HL-60 (cell line): ENCODE data around the gene ABHD10.

Experiments
- DNase-seq, 2 experiments: peaks; one replicate each; pipeline ENCODE4 v3.0.0-alpha.2; 2010 to 2020; ENCODE audit warnings: low read depth in 1 of 2, low spot score in 1 of 2
- H3K27ac ChIP-seq: fragments of 250-450 bp; sonication (Bioruptor Pico); replicated peaks from 2 replicates; pipeline ENCODE4 v1.5.1; 2020; ENCODE audit warnings: mild to moderate bottlenecking, moderate library complexity
- H3K27me3 ChIP-seq: fragments of 250-450 bp; sonication (Bioruptor Pico); 2 replicates; pipeline ENCODE4 v1.5.1; 2021; ENCODE audit warnings: mild to moderate bottlenecking, moderate library complexity; ENCODE audit not compliant: insufficient read depth, poor library complexity, severe bottlenecking
- H3K4me3 ChIP-seq: replicated peaks from 2 replicates; pipeline ENCODE4 v1.5.1; 2011; ENCODE audit warnings: mild to moderate bottlenecking, control low read depth, low read length; ENCODE audit not compliant: insufficient read depth
- GABPA ChIP-seq: IDR thresholded peaks from 2 replicates; pipeline ENCODE4 v1.6.1; 2012; ENCODE audit warnings: low read depth
- POLR2AphosphoS5 ChIP-seq: IDR thresholded peaks from 2 replicates; pipeline ENCODE4 v1.6.1; 2012; ENCODE audit warnings: low read depth
- SPI1 ChIP-seq: IDR thresholded peaks from 2 replicates; pipeline ENCODE4 v1.6.1; 2012; ENCODE audit warnings: low read depth, mild to moderate bottlenecking, borderline replicate concordance
- TF ChIP-seq, protein P1 (sequence below): IDR thresholded peaks from 2 replicates; pipeline ENCODE4 v1.6.1; 2012; ENCODE audit warnings: low read depth; ENCODE audit not compliant: insufficient replicate concordance
- TF ChIP-seq, protein P2 (sequence below): IDR thresholded peaks from one replicate; pipeline ENCODE4 v1.5.1; 2011; ENCODE audit warnings: low read length, control low read depth, inconsistent platforms; ENCODE audit not compliant: insufficient read depth

The ABHD10 gene

GRCh38 chr3:111939873-111940272 is 39.0 kb upstream of the ABHD10 start:
- TF ChIP-seq GABPA = no peak
- TF ChIP-seq, protein P1, sequence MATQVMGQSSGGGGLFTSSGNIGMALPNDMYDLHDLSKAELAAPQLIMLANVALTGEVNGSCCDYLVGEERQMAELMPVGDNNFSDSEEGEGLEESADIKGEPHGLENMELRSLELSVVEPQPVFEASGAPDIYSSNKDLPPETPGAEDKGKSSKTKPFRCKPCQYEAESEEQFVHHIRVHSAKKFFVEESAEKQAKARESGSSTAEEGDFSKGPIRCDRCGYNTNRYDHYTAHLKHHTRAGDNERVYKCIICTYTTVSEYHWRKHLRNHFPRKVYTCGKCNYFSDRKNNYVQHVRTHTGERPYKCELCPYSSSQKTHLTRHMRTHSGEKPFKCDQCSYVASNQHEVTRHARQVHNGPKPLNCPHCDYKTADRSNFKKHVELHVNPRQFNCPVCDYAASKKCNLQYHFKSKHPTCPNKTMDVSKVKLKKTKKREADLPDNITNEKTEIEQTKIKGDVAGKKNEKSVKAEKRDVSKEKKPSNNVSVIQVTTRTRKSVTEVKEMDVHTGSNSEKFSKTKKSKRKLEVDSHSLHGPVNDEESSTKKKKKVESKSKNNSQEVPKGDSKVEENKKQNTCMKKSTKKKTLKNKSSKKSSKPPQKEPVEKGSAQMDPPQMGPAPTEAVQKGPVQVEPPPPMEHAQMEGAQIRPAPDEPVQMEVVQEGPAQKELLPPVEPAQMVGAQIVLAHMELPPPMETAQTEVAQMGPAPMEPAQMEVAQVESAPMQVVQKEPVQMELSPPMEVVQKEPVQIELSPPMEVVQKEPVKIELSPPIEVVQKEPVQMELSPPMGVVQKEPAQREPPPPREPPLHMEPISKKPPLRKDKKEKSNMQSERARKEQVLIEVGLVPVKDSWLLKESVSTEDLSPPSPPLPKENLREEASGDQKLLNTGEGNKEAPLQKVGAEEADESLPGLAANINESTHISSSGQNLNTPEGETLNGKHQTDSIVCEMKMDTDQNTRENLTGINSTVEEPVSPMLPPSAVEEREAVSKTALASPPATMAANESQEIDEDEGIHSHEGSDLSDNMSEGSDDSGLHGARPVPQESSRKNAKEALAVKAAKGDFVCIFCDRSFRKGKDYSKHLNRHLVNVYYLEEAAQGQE = no peak
- TF ChIP-seq, protein P2, sequence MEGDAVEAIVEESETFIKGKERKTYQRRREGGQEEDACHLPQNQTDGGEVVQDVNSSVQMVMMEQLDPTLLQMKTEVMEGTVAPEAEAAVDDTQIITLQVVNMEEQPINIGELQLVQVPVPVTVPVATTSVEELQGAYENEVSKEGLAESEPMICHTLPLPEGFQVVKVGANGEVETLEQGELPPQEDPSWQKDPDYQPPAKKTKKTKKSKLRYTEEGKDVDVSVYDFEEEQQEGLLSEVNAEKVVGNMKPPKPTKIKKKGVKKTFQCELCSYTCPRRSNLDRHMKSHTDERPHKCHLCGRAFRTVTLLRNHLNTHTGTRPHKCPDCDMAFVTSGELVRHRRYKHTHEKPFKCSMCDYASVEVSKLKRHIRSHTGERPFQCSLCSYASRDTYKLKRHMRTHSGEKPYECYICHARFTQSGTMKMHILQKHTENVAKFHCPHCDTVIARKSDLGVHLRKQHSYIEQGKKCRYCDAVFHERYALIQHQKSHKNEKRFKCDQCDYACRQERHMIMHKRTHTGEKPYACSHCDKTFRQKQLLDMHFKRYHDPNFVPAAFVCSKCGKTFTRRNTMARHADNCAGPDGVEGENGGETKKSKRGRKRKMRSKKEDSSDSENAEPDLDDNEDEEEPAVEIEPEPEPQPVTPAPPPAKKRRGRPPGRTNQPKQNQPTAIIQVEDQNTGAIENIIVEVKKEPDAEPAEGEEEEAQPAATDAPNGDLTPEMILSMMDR = no peak
- TF ChIP-seq POLR2AphosphoS5 = no peak
- TF ChIP-seq SPI1 = no peak
- Histone ChIP-seq H3K4me3 (no peak overlapping the region), H3K27ac (no peak overlapping the region), H3K27me3 (no peaks in the 10 kb centered on the region)
- DNase-seq = no peak

DNA sequence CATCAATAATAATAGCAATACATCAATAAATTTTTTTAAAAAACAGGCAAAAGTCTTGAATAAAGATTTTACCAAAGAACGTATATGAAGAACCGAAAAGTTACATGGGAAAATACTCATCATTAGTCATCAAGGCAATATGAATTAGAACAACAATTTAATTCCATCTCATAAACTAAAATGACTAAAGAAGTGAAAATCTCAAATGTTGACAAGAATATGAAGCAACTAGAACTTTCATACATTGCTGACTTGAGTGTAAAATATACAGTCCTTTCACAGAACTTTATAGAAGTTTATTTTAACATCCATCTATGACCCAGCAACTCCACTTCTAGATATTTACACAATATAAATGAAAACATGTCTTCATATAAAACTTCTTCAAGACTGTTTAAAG is 35.3 kb upstream of the ABHD10 start:
- no peak overlapping the region for H3K27ac ChIP-seq
- DNase-seq = no peak
- H3K27me3 ChIP-seq = no peaks in the 10 kb centered on the region
- TF ChIP-seq GABPA = no peak
- TF ChIP-seq SPI1 = no peak
- no peak overlapping the region for H3K4me3 ChIP-seq

DNA sequence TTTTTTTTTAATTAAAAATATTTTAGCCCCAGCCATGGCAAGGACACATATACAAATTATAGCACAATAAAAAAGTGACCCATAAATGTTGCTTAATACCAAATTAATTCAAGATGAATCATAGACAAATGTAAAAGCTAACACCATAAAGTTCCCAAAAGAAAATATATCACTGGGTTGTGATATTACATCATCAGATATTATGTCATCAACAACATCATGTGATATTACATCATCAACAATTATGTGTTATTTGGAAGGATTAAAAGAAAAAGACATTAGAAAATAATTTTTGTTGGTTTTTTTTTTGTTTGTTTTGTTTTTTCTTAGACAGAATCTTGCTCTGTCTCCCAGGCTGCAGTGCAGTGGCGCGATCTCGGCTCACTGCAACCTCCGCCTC is 34.5 kb upstream of the ABHD10 start:
- DNase-seq = no peak
- Histone ChIP-seq H3K27me3 (no peaks in the 10 kb centered on the region), H3K27ac (no peak overlapping the region), H3K4me3 (no peak overlapping the region)
- TF ChIP-seq SPI1 (no peak), POLR2AphosphoS5 (no peak), GABPA (no peak)
- TF ChIP-seq, protein P1 = no peak
- TF ChIP-seq, protein P2 = no peak

GRCh38 chr3:111947231-111947630 is 31.6 kb upstream of the ABHD10 start:
- H3K27ac ChIP-seq = no peak overlapping the region
- H3K27me3 ChIP-seq = peaks cover 2% of the 10 kb centered on the region
- no peak for DNase-seq
- TF ChIP-seq GABPA (no peak), POLR2AphosphoS5 (no peak), SPI1 (no peak)
- TF ChIP-seq, protein P2 = no peak
- TF ChIP-seq, protein P1 = no peak
- no peak overlapping the region for H3K4me3 ChIP-seq
